GM21619 (cell line): ENCODE measurements around the gene AGBL5.

ENCODE experiments used
- ATAC-seq: cut with Tn5 transposase; IDR thresholded peaks from one replicate; pipeline ENCODE4 v1.9.1; 2021; ENCODE audit not compliant: unreplicated experiment

AGBL5 gene

GRCh38 chr2:27021253-27022049 lies 30.0 kb upstream of the AGBL5 start:
- no peak for ATAC-seq

GRCh38 chr2:27023740-27024139 lies 27.7 kb upstream of the AGBL5 start:
- no peak for ATAC-seq

GRCh38 chr2:27024188-27024587 lies 27.3 kb upstream of the AGBL5 start:
- no peak for ATAC-seq

GRCh38 chr2:27024812-27025211 lies 26.7 kb upstream of the AGBL5 start:
- no peak for ATAC-seq

GRCh38 chr2:27025281-27025800 lies 26.1 kb upstream of the AGBL5 start:
- ATAC-seq: no peak

- ATAC-seq: no peak
These were observed 25.3 kb upstream of the AGBL5 start for GRCh38 chr2:27025861-27026851.

GRCh38 chr2:27027211-27027651 lies 24.2 kb upstream of the AGBL5 start:
- no peak for ATAC-seq

GRCh38 chr2:27029051-27029450 lies 22.4 kb upstream of the AGBL5 start:
- ATAC-seq: no peak

GRCh38 chr2:27032495-27033252 lies 18.8 kb upstream of the AGBL5 start, which contains the start of gene TMEM214:
Gene TMEM214, plus strand, starts transcription at chr2:27032965. Its CDS starts 51 bp downstream, at chr2:27033016.
- ATAC-seq: peak; percentile 89

- ATAC-seq: peak; percentile 1
These were observed 18.1 kb upstream of the AGBL5 start for GRCh38 chr2:27033253-27033852.

GRCh38 chr2:27038012-27038411 lies 13.5 kb upstream of the AGBL5 start:
- no peak for ATAC-seq

GRCh38 chr2:27038631-27039339 lies 12.7 kb upstream of the AGBL5 start:
- no peak for ATAC-seq

- ATAC-seq: no peak
These were observed 12.0 kb upstream of the AGBL5 start for GRCh38 chr2:27039426-27039825.

GRCh38 chr2:27039871-27040270 lies 11.6 kb upstream of the AGBL5 start:
- no peak for ATAC-seq

GRCh38 chr2:27040282-27040681 lies 11.2 kb upstream of the AGBL5 start:
- ATAC-seq: no peak

GRCh38 chr2:27041752-27042151 lies 9.7 kb upstream of the AGBL5 start:
- peak; percentile 31 for ATAC-seq

GRCh38 chr2:27042159-27042661 lies 9.3 kb upstream of the AGBL5 start:
- peak; percentile 70 for ATAC-seq

- ATAC-seq: no peak
These were observed 8.4 kb upstream of the AGBL5 start for GRCh38 chr2:27042985-27043634.
